Measurements from ENCODE around the gene INAVA.
A peak's percentile ranks its signal among the peaks of the same experiment; 100 is the strongest.

INAVA gene

GRCh38 chr1:200862713-200863415 lies 31.8 kb upstream of the INAVA start:
- TF ChIP-seq CTCF (conservative IDR thresholded peaks at IDR 0.05; ENCODE audit: low read depth, low read length), result no peak
- no peak overlapping the region for H3K27ac ChIP-seq
- H3K4me1 ChIP-seq (ENCODE audit: low read depth, poor library complexity, severe bottlenecking), result peaks cover 71% of the 10 kb centered on the region
- H3K4me3 ChIP-seq (IDR thresholded peaks at IDR 0.05; ENCODE audit: insufficient read depth, low read depth, low read length), result no peak overlapping the region
- no peaks in the 10 kb centered on the region for H3K36me3 ChIP-seq (ENCODE audit: insufficient read depth)
- H4K20me1 ChIP-seq (ENCODE audit: insufficient read depth), result no peaks in the 10 kb centered on the region
- H2AFZ ChIP-seq (ENCODE audit: low read depth), result no peak overlapping the region
- no peak overlapping the region for H3K4me2 ChIP-seq
- no peak overlapping the region for H3K9ac ChIP-seq
- no peaks in the 10 kb centered on the region for H3K27me3 ChIP-seq (ENCODE audit: insufficient read depth, low read depth)
- H3K79me2 ChIP-seq (ENCODE audit: insufficient read depth, low read depth), result no peaks in the 10 kb centered on the region

- Histone ChIP-seq H4K20me1 (ENCODE audit: insufficient read depth) (no peaks in the 10 kb centered on the region), H3K4me2 (peak overlapping the region; percentile 97), H3K79me2 (ENCODE audit: insufficient read depth, low read depth) (no peaks in the 10 kb centered on the region), H3K9ac (peak overlapping the region; percentile 16; the same call in 1 of the 2 replicates), H3K27me3 (ENCODE audit: insufficient read depth, low read depth) (no peaks in the 10 kb centered on the region), H3K27ac (peak overlapping the region; percentile 86), H2AFZ (ENCODE audit: low read depth) (peak overlapping the region; percentile 4; the same call in 1 of the 2 replicates), H3K36me3 (ENCODE audit: insufficient read depth) (no peaks in the 10 kb centered on the region), H3K4me1 (ENCODE audit: low read depth, poor library complexity, severe bottlenecking) (peaks cover 85% of the 10 kb centered on the region), H3K4me3 (IDR thresholded peaks at IDR 0.05; ENCODE audit: insufficient read depth, low read depth, low read length) (peak overlapping the region; percentile 82)
- no peak for TF ChIP-seq CTCF (conservative IDR thresholded peaks at IDR 0.05; ENCODE audit: low read depth, low read length)
Measured at GRCh38 chr1:200866116-200866515, 28.6 kb upstream of the INAVA start.

GRCh38 chr1:200866521-200866920 lies 28.2 kb upstream of the INAVA start:
- Histone ChIP-seq H4K20me1 (ENCODE audit: insufficient read depth) (no peaks in the 10 kb centered on the region), H3K4me1 (ENCODE audit: low read depth, poor library complexity, severe bottlenecking) (peaks cover 81% of the 10 kb centered on the region), H3K79me2 (ENCODE audit: insufficient read depth, low read depth) (no peaks in the 10 kb centered on the region), H3K4me2 (peak overlapping the region; percentile 97), H3K27me3 (ENCODE audit: insufficient read depth, low read depth) (no peaks in the 10 kb centered on the region), H3K36me3 (ENCODE audit: insufficient read depth) (no peaks in the 10 kb centered on the region), H3K4me3 (IDR thresholded peaks at IDR 0.05; ENCODE audit: insufficient read depth, low read depth, low read length) (peak overlapping the region; percentile 60), H3K27ac (peak overlapping the region; percentile 86), H2AFZ (ENCODE audit: low read depth) (peak overlapping the region; percentile 4; the same call in 1 of the 2 replicates), H3K9ac (peak overlapping the region; percentile 16; the same call in 1 of the 2 replicates)
- TF ChIP-seq CTCF (conservative IDR thresholded peaks at IDR 0.05; ENCODE audit: low read depth, low read length), result no peak

GRCh38 chr1:200867018-200867811 lies 27.5 kb upstream of the INAVA start:
- TF ChIP-seq CTCF (conservative IDR thresholded peaks at IDR 0.05; ENCODE audit: low read depth, low read length), result peak; percentile 41; the same call in 1 of the 2 replicates
- Histone ChIP-seq H3K4me2 (peak overlapping the region; percentile 97), H3K4me1 (ENCODE audit: low read depth, poor library complexity, severe bottlenecking) (peaks cover 74% of the 10 kb centered on the region), H2AFZ (ENCODE audit: low read depth) (peak overlapping the region; percentile 34; the same call in 1 of the 2 replicates), H3K27ac (peak overlapping the region; percentile 86), H3K4me3 (IDR thresholded peaks at IDR 0.05; ENCODE audit: insufficient read depth, low read depth, low read length) (peak overlapping the region; percentile 88), H3K27me3 (ENCODE audit: insufficient read depth, low read depth) (no peaks in the 10 kb centered on the region), H3K36me3 (ENCODE audit: insufficient read depth) (no peaks in the 10 kb centered on the region), H4K20me1 (ENCODE audit: insufficient read depth) (no peaks in the 10 kb centered on the region), H3K9ac (peak overlapping the region; percentile 62), H3K79me2 (ENCODE audit: insufficient read depth, low read depth) (no peaks in the 10 kb centered on the region)
